ENCODE measurements around the gene TCTN3. TPM values are rescaled to one million over a fixed set of nuclear protein-coding genes. Genes with fewer than 3 reads are reported as not detected.

The TCTN3 gene
- total and polyA plus RNA-seq, 2 of the 4 experiments (the other 2 are of a cell fraction) = 26.9 to 35.1 TPM

DNA sequence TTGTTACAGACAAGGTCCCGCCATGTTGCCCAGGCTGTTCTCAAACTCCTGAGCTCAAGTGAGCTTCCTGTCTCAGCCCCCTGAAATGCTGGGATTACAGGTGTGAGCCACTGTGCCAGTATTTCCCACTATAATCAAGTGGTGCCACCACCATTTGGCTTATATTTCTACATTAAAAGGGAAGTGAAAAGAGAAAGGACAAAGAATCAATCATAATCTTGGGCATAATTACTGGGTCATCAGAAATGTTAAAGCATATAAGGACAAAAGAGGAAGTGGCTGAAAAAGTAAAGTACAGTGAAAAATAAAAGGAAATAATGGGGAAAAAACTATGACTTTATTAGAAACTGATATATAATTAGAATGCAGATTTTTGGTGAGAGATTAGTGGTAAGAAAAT, 36.5 kb upstream of the TCTN3 start:
- Histone ChIP-seq H4K91ac (ENCODE audit: insufficient read depth, low read depth, low read length) (no peak overlapping the region), H3K18ac (ENCODE audit: low read depth, low read length) (no peak overlapping the region), H4K5ac (ENCODE audit: low read depth, low read length) (no peak overlapping the region), H2AK5ac (ENCODE audit: low read depth, low read length) (no peak overlapping the region), H3K9me1 (ENCODE audit: insufficient read depth, low read length) (no peaks in the 10 kb centered on the region), H3K4ac (ENCODE audit: low read depth, low read length) (no peak overlapping the region), H2AK9ac (replicated peaks; ENCODE audit: low read depth, low read length, poor library complexity) (no peak overlapping the region), H3K9ac (ENCODE audit: low read depth, low read length) (no peak overlapping the region), H3K23ac (ENCODE audit: low read depth, low read length) (no peak overlapping the region), H2BK120ac (ENCODE audit: low read depth, low read length) (no peak overlapping the region), H2BK20ac (ENCODE audit: low read depth, low read length) (no peak overlapping the region), H2AFZ (replicated peaks; ENCODE audit: low read length, poor library complexity) (no peak overlapping the region), H4K8ac (ENCODE audit: low read depth in 2 of 2, low read length in 2 of 2) (no peak overlapping the region), H3K4me1 (ENCODE audit: control insufficient read depth, insufficient read depth, low read length) (no peaks in the 10 kb centered on the region), H3K56ac (ENCODE audit: extremely low read depth, insufficient read depth, low read length) (no peak overlapping the region), H4K20me1 (ENCODE audit: insufficient read depth, low read length) (no peaks in the 10 kb centered on the region), H2BK5ac (ENCODE audit: low read depth, low read length, poor library complexity, severe bottlenecking) (no peak overlapping the region), H3K9me3 (ENCODE audit: control insufficient read depth, insufficient read depth, low read length) (peaks cover 4% of the 10 kb centered on the region; the same call in 1 of the 2 replicates), H3K4me2 (ENCODE audit: low read depth, low read length) (no peak overlapping the region), H2BK15ac (ENCODE audit: low read depth, low read length) (no peak overlapping the region), H3K36me3 (ENCODE audit: control insufficient read depth, insufficient read depth, low read length) (no peaks in the 10 kb centered on the region), H3K27ac (ENCODE audit: insufficient read depth, low read length) (no peak overlapping the region), H3K79me1 (ENCODE audit: low read depth in 1 of 2, low read length in 2 of 2) (no peaks in the 10 kb centered on the region), H3K4me3 (ENCODE audit: insufficient read depth, low read depth, low read length) (no peak overlapping the region), H3K14ac (replicated peaks; ENCODE audit: low read depth, low read length) (no peak overlapping the region), H3K27me3 (ENCODE audit: control insufficient read depth, insufficient read depth, low read length) (no peaks in the 10 kb centered on the region)
- BruUV-seq (replicated peaks) = no TSS peak
- in situ Hi-C loops (cut with MboI; ENCODE audit: low sequenced_read_pairs) (no loop called here), dilution Hi-C loops (cut with HindIII; ENCODE audit: low sequenced_read_pairs, unreplicated experiment) (no loop called here), intact Hi-C loops (cut with micrococcal nuclease) (no loop called here)
- no peak for ATAC-seq (ENCODE audit: low read depth)
- WGBS, 2 experiments (ENCODE audit: extremely low coverage in 2 of 2, insufficient read length in 1 of 2) = no CpG with 5 or more reads among the region's 1 CpG
- TF ChIP-seq FOS (IDR thresholded peaks at IDR 0.05; ENCODE audit: low read depth, low read length) (no peak), CEBPB (IDR thresholded peaks at IDR 0.05; ENCODE audit: low read depth, low read length) (no peak), CHD1 (IDR thresholded peaks at IDR 0.05; ENCODE audit: low read depth, low read length) (no peak), RAD21 (IDR thresholded peaks at IDR 0.05; ENCODE audit: low read length) (no peak), NFE2L2 (IDR thresholded peaks at IDR 0.05; ENCODE audit: low read depth, low read length) (no peak), MAZ (IDR thresholded peaks at IDR 0.05; ENCODE audit: borderline replicate concordance, low read depth, low read length) (no peak)
- TF ChIP-seq, protein P1, sequence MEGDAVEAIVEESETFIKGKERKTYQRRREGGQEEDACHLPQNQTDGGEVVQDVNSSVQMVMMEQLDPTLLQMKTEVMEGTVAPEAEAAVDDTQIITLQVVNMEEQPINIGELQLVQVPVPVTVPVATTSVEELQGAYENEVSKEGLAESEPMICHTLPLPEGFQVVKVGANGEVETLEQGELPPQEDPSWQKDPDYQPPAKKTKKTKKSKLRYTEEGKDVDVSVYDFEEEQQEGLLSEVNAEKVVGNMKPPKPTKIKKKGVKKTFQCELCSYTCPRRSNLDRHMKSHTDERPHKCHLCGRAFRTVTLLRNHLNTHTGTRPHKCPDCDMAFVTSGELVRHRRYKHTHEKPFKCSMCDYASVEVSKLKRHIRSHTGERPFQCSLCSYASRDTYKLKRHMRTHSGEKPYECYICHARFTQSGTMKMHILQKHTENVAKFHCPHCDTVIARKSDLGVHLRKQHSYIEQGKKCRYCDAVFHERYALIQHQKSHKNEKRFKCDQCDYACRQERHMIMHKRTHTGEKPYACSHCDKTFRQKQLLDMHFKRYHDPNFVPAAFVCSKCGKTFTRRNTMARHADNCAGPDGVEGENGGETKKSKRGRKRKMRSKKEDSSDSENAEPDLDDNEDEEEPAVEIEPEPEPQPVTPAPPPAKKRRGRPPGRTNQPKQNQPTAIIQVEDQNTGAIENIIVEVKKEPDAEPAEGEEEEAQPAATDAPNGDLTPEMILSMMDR (conservative IDR thresholded peaks at IDR 0.05; ENCODE audit: low read depth, low read length) = no peak
- ChIA-PET POLR2A (ENCODE audit: unreplicated experiment) (interaction anchor here (0.7 kb wide), 1 partner anchor 97 kb away, joined by 5 read pairs; no protein-coding TSS in a partner anchor), CTCF (interaction anchor here (2.9 kb wide), 1 partner anchor 36 kb away, joined by 18 read pairs; the partner anchor contains the start of gene TCTN3)
- DNase-seq = no peak
